BLaER1 (cell line): ENCODE data around the gene MAGI1.
A peak's percentile ranks its signal among the peaks of the same experiment; 100 is the strongest.
"Not testable (repeated sequence)": the region's sequence is repeated elsewhere in the genome, so short reads cannot be mapped to it uniquely, and the experiment has no call there.

Experiments
- H3K27ac ChIP-seq: shearing (Covaris generic); formaldehyde crosslinking; 2 replicates; pipeline ENCODE4 v1.8.1; 2022
- H3K27me3 ChIP-seq: shearing (Covaris generic); formaldehyde crosslinking; 2 replicates; pipeline ENCODE4 v1.8.1; 2022
- H3K36me3 ChIP-seq: shearing (Covaris generic); formaldehyde crosslinking; 2 replicates; pipeline ENCODE4 v1.8.1; 2022
- H3K4me1 ChIP-seq: shearing (Covaris generic); formaldehyde crosslinking; 2 replicates; pipeline ENCODE4 v1.8.1; 2022
- H3K4me2 ChIP-seq: shearing (Covaris generic); formaldehyde crosslinking; 2 replicates; pipeline ENCODE4 v1.8.1; 2022
- H3K4me3 ChIP-seq: shearing (Covaris generic); formaldehyde crosslinking; 2 replicates; pipeline ENCODE4 v1.8.1; 2022
- H3K9ac ChIP-seq: shearing (Covaris generic); formaldehyde crosslinking; 2 replicates; pipeline ENCODE4 v1.8.1; 2022
- H3K9me3 ChIP-seq: shearing (Covaris generic); formaldehyde crosslinking; 2 replicates; pipeline ENCODE4 v1.8.1; 2022
- H4K20me1 ChIP-seq: shearing (Covaris generic); formaldehyde crosslinking; 2 replicates; pipeline ENCODE4 v1.8.1; 2022
- Cebpa-rat ChIP-seq: shearing (Covaris generic); IDR thresholded peaks from 2 replicates; pipeline ENCODE4 v1.8.1; 2022

Gene MAGI1

DNA sequence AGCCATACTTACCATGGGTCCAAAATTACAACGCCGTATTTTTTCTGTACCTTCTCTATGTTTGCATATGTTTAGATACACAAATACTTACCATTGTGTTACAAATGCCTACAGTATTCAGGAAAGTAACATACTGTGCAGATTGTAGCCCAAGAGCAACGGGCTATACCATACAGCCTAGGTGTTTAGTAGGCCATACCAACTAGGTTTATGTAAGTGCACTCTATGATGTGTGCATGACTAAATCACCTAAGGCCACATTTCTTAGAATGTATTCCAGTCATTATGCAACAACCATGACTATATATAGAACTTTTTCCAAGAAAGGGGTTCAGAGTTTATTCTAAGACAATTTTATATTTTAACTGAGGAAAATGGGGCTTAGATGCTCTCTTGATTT is 411.7 kb downstream of the MAGI1 start:
- no peaks in the 10 kb centered on the region for H3K27me3 ChIP-seq
- H3K9ac ChIP-seq, result no peak overlapping the region
- H4K20me1 ChIP-seq, result no peaks in the 10 kb centered on the region
- no peak overlapping the region for H3K4me2 ChIP-seq
- no peaks in the 10 kb centered on the region; the same call in 1 of the 2 replicates for H3K9me3 ChIP-seq
- peaks cover 1% of the 10 kb centered on the region; the same call in 1 of the 2 replicates for H3K4me1 ChIP-seq
- no peak for TF ChIP-seq Cebpa-rat
- no peaks in the 10 kb centered on the region for H3K36me3 ChIP-seq
- no peak overlapping the region for H3K27ac ChIP-seq
- no peak overlapping the region for H3K4me3 ChIP-seq

DNA sequence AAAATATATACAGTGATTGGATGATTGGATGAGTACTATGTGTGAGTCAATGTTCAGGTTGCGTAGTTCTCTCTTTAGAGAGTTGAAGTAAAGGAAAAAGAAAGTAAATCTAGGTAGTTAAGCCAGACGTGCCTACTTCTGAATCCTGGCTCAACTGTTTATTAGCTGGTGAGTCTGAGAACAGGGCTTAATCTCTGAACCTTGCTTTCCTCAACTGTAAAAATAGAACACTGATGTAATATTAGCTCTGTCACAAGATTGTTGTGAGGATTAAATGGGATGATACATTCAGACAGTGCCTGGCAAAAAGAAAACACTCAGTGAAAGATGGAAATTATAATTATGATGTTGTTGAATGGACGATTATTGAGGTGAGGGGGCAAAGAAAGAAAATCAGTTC is 413.4 kb downstream of the MAGI1 start:
- Histone ChIP-seq H3K36me3 (no peaks in the 10 kb centered on the region), H3K4me1 (peaks cover 5% of the 10 kb centered on the region; the same call in 1 of the 2 replicates), H3K27ac (no peak overlapping the region), H3K4me3 (no peak overlapping the region), H3K9ac (no peak overlapping the region), H4K20me1 (no peaks in the 10 kb centered on the region), H3K4me2 (no peak overlapping the region), H3K27me3 (no peaks in the 10 kb centered on the region), H3K9me3 (peaks cover 7% of the 10 kb centered on the region; the same call in 1 of the 2 replicates)
- TF ChIP-seq Cebpa-rat, result no peak

- Histone ChIP-seq H3K27ac (no peak overlapping the region), H3K4me3 (no peak overlapping the region), H3K9ac (no peak overlapping the region), H3K4me2 (no peak overlapping the region), H3K9me3 (peaks cover 7% of the 10 kb centered on the region; the same call in 1 of the 2 replicates), H3K36me3 (no peaks in the 10 kb centered on the region), H3K4me1 (peaks cover 13% of the 10 kb centered on the region), H3K27me3 (no peaks in the 10 kb centered on the region), H4K20me1 (no peaks in the 10 kb centered on the region)
- no peak for TF ChIP-seq Cebpa-rat
Observed at GRCh38 chr3:65623362-65623761, 415.4 kb downstream of the MAGI1 start.

DNA sequence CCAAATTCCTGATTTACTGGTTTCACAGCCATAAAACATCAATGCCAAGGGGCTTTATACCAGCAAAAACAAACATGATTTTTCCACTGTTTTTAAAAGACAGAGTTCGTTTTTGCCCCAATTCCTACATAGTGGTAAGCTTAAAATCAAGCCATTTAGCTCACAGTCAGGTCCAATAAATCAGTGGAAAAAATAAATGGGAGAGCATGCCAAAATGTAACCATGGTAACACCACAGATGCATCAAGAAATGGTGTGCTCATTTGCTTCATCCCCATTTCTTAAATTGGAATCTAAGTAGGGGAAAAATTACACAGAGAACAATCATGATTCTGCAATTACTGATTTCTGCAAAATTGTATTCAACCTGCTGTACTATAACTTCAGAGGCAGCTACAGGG is 418.8 kb downstream of the MAGI1 start:
- Histone ChIP-seq H3K27ac (no peak overlapping the region), H3K9me3 (peaks cover 7% of the 10 kb centered on the region; the same call in 1 of the 2 replicates), H3K27me3 (no peaks in the 10 kb centered on the region), H3K36me3 (no peaks in the 10 kb centered on the region), H4K20me1 (no peaks in the 10 kb centered on the region), H3K4me3 (no peak overlapping the region), H3K9ac (no peak overlapping the region), H3K4me2 (no peak overlapping the region), H3K4me1 (peaks cover 24% of the 10 kb centered on the region)
- no peak for TF ChIP-seq Cebpa-rat

- peaks cover 27% of the 10 kb centered on the region for H3K4me1 ChIP-seq
- no peaks in the 10 kb centered on the region for H4K20me1 ChIP-seq
- no peak overlapping the region for H3K4me3 ChIP-seq
- no peak overlapping the region for H3K9ac ChIP-seq
- H3K27ac ChIP-seq, result no peak overlapping the region
- no peak overlapping the region for H3K4me2 ChIP-seq
- no peak for TF ChIP-seq Cebpa-rat
- H3K27me3 ChIP-seq, result no peaks in the 10 kb centered on the region
- H3K9me3 ChIP-seq, result peaks cover 7% of the 10 kb centered on the region; the same call in 1 of the 2 replicates
- no peaks in the 10 kb centered on the region for H3K36me3 ChIP-seq
Observed at GRCh38 chr3:65619451-65619881, 419.3 kb downstream of the MAGI1 start.

- H3K4me2 ChIP-seq, result no peak overlapping the region
- no peak overlapping the region for H3K9ac ChIP-seq
- H4K20me1 ChIP-seq, result no peaks in the 10 kb centered on the region
- no peaks in the 10 kb centered on the region for H3K36me3 ChIP-seq
- no peak overlapping the region for H3K4me3 ChIP-seq
- H3K4me1 ChIP-seq, result peaks cover 27% of the 10 kb centered on the region
- no peak for TF ChIP-seq Cebpa-rat
- H3K27me3 ChIP-seq, result no peaks in the 10 kb centered on the region
- no peak overlapping the region for H3K27ac ChIP-seq
- H3K9me3 ChIP-seq, result peaks cover 7% of the 10 kb centered on the region; the same call in 1 of the 2 replicates
Observed at GRCh38 chr3:65618599-65618998, 420.1 kb downstream of the MAGI1 start.

DNA sequence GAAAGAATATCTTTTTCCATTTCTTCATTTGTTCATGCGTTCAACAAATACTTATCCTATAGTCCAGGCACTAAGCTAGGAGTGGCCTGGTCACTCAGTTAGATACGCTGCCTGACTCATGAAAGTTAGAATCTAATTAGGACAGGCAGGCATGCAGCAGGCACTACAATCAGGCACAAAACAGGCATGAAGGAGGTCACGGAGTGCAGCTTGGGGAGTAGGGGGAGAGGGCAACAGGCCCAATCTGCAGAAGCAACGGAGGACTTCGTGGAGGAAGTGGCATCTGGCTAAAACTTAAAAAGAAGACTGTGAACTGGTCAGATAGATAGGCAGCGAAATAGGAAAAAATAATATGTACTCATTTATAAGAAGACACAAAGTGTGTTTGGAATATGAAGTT is 420.9 kb downstream of the MAGI1 start:
- Histone ChIP-seq H3K9ac (no peak overlapping the region), H3K9me3 (peaks cover 7% of the 10 kb centered on the region; the same call in 1 of the 2 replicates), H3K27ac (no peak overlapping the region), H3K27me3 (no peaks in the 10 kb centered on the region), H3K4me1 (peaks cover 27% of the 10 kb centered on the region), H3K4me3 (no peak overlapping the region), H4K20me1 (no peaks in the 10 kb centered on the region), H3K36me3 (no peaks in the 10 kb centered on the region), H3K4me2 (no peak overlapping the region)
- no peak for TF ChIP-seq Cebpa-rat

DNA sequence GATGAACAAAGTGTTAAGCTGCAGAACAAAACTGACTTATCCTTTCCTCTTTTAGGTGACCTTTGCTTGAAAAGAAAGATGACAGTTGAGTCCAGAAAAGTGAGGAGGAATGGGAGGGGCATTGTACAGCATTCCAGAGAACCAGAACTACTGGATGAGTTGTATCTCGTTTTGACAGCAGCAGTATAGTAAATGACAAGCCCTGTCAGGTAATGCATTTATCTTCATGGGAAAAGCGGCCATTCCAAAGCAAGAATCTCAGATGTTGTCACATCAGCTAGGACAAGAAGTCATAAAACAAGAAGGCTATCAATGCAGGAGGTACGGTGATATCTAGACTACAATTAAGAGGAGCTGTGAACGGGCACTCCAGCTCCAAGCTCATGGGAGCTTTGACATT is 421.5 kb downstream of the MAGI1 start:
- no peaks in the 10 kb centered on the region for H3K36me3 ChIP-seq
- no peak overlapping the region for H3K4me3 ChIP-seq
- H3K9me3 ChIP-seq, result peaks cover 7% of the 10 kb centered on the region; the same call in 1 of the 2 replicates
- no peak overlapping the region for H3K27ac ChIP-seq
- H3K4me1 ChIP-seq, result peaks cover 27% of the 10 kb centered on the region
- H3K4me2 ChIP-seq, result no peak overlapping the region
- no peaks in the 10 kb centered on the region for H4K20me1 ChIP-seq
- no peak for TF ChIP-seq Cebpa-rat
- no peaks in the 10 kb centered on the region for H3K27me3 ChIP-seq
- H3K9ac ChIP-seq, result no peak overlapping the region

GRCh38 chr3:65616563-65616962 is 422.2 kb downstream of the MAGI1 start:
- Histone ChIP-seq H3K27me3 (no peaks in the 10 kb centered on the region), H3K9me3 (0 out of 2 replicates have a peak, but pooled peaks cover 3% of the 10 kb centered on the region), H3K4me1 (peaks cover 21% of the 10 kb centered on the region), H3K27ac (no peak overlapping the region), H3K9ac (no peak overlapping the region), H4K20me1 (no peaks in the 10 kb centered on the region), H3K36me3 (no peaks in the 10 kb centered on the region), H3K4me2 (no peak overlapping the region), H3K4me3 (no peak overlapping the region)
- no peak for TF ChIP-seq Cebpa-rat

GRCh38 chr3:65615329-65615728 is 423.4 kb downstream of the MAGI1 start:
- Histone ChIP-seq H3K27me3 (no peaks in the 10 kb centered on the region), H3K4me1 (peaks cover 21% of the 10 kb centered on the region), H3K4me2 (peak overlapping the region; percentile 51), H3K27ac (no peak overlapping the region), H3K36me3 (no peaks in the 10 kb centered on the region), H3K9me3 (no peaks in the 10 kb centered on the region), H3K9ac (no peak overlapping the region), H3K4me3 (no peak overlapping the region), H4K20me1 (no peaks in the 10 kb centered on the region)
- TF ChIP-seq Cebpa-rat, result no peak

- no peak for TF ChIP-seq Cebpa-rat
- no peak overlapping the region for H3K27ac ChIP-seq
- H4K20me1 ChIP-seq, result no peaks in the 10 kb centered on the region
- H3K27me3 ChIP-seq, result no peaks in the 10 kb centered on the region
- H3K9ac ChIP-seq, result no peak overlapping the region
- peak overlapping the region; percentile 51; the same call in 1 of the 2 replicates for H3K4me2 ChIP-seq
- no peak overlapping the region for H3K4me3 ChIP-seq
- H3K36me3 ChIP-seq, result no peaks in the 10 kb centered on the region
- H3K9me3 ChIP-seq, result no peaks in the 10 kb centered on the region
- H3K4me1 ChIP-seq, result peaks cover 19% of the 10 kb centered on the region
Observed at GRCh38 chr3:65614585-65614984, 424.1 kb downstream of the MAGI1 start.

DNA sequence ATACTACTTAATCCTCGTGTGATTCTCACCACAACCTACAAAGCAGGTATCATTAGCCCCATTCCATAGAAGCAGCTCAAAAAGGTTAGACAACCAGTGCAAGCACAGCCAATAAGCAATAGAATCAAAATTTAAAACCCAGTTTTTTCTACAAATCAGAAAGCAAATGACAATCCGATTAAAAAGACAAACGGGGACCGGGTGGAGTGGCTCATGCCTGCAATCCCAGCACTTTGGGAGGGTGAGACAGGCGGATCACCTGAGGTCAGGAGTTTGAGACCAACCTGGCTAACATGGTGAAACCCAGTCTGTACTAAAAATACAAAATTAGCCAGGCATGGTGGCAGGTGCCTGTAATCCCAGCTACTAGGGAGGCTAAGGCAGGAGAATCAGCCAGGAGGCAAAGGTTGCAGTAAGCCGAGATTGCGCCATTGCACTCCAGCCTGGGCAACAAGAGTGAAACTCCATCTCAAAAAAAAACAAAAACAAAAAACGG is 430.7 kb downstream of the MAGI1 start:
- not testable (repeated sequence) for H3K27me3 ChIP-seq, H3K4me2 ChIP-seq, H3K36me3 ChIP-seq, H4K20me1 ChIP-seq, H3K9me3 ChIP-seq, H3K27ac ChIP-seq, H3K4me1 ChIP-seq, H3K4me3 ChIP-seq, H3K9ac ChIP-seq
